NCI-H748 (cell line): Measurements from ENCODE around the gene OR6C68.
"Not testable (repeated sequence)": the region's sequence is repeated elsewhere in the genome, so short reads cannot be mapped to it uniquely, and the experiment has no call there.

Source experiments
- DNase-seq: peaks from one replicate; lab custom pipeline; 2025; ENCODE audit not compliant: unreplicated experiment; lab: John Stamatoyannopoulos, UW

OR6C68 gene

DNA sequence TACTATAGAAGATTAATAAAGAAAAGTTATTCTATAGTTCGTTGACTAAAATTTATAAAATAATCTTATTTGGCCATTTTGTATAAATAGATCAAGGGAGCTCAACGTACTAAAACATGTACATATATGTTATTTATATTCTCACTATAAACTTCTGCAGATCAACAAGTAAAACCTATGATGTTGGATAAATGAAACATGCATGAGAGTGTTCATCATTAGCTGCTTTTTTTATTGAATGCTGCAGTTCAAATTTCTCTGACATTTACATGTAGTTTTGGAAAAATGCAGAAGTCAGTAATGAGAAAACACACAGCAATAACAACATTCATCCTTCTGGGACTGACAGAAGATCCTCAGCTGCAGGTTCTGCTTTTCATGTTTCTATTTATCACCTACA is at the start of gene OR6C68:
OR6C68 (plus strand) TSS at position 301 of the 400 bp plus-strand sequence; CDS start at position 301, 0 bp downstream.
- no peak for DNase-seq

DNA sequence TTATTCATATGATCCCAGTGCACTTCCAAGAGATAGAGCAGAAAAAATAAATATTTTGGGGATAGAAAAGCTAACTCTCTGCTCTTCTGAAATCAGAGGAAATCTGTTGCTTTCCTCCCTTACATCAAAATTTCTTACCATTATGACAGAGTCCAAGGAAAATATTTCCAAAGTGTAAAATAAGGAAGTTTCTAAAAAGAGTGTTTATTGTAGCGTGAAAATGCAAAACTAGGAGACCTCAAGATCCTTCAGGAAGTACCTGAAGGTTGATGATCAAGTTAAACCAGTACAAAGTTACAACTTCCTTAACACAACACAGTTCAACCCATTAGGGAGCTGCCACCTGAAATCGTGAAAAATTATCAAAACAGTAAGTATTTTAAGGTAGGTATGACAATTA is 48.4 kb upstream of the OR6C68 start, which contains the start of gene OR6C2:
OR6C2 (plus strand) TSS at position 301 of the 400 bp plus-strand sequence. CDS start 8,138 bp downstream, outside the sequence.
- no peak for DNase-seq

GRCh38 chr12:55445357-55445756 is 46.8 kb upstream of the OR6C68 start:
- no peak for DNase-seq

GRCh38 chr12:55446326-55446725 is 45.9 kb upstream of the OR6C68 start:
- no peak for DNase-seq

DNA sequence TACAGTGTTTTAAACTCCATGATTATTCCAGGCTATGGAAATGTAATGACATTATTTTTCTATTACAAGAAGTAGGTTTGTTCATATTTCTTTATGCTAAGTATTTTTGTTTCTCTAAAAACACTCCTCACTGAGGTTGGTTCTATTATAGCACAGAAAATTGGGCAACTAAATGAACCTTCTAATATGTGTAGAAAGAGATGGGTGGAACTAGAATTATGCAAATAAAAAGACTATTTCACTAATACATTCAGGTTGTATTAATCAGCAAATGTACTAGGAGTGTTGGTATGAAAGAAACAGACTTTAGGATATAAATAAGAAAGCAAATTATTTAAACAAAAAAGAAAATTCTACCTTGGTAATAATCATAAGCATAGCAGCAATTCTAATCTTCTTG is 43.4 kb upstream of the OR6C68 start:
- DNase-seq = no peak

DNA sequence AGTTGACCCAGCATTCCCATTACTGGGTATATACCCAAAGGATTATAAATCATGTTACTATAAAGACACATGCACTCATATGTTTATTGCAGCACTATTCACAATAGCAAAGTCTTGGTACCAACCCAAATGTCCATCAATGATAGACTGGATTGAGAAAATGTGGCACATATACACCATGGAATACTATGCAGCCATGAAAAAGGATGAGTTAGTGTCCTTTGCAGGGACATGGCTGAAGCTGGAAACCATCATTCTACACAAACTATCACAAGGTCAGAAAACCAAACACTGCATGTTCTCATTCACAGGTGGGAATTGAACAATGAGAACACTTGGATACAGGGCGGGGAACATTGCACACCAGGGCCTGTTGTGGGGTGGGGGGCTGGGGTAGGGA is 27.3 kb upstream of the OR6C68 start:
- DNase-seq = not testable (repeated sequence)

DNA sequence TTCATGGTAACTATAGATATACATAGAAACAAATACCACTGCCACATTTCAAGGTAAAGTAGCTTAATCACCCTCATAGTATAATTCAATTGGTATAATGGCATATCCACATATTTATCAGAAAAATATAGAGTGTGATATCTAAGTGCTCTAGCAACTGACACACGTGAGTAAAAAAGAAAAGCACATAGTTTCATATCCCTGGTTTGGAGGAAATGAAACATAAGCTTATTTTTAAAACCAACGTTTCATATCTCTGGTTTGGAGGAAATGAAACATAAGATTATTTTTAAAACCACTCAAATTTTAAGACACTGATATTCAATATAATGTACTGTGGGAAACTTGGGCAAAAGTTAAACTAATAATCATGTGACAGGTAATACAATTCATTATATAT is 24.3 kb upstream of the OR6C68 start:
- DNase-seq = no peak

GRCh38 chr12:55469291-55469690 is 22.9 kb upstream of the OR6C68 start:
- no peak for DNase-seq

- DNase-seq = no peak
Measured at GRCh38 chr12:55470088-55470829, 21.9 kb upstream of the OR6C68 start, which contains the start of gene OR6C70. TSS of gene OR6C70 (minus strand) at chr12:55470138. CDS start at chr12:55470138, 0 bp downstream.

- DNase-seq = no peak
Measured at GRCh38 chr12:55472264-55472663, 19.9 kb upstream of the OR6C68 start.

DNA sequence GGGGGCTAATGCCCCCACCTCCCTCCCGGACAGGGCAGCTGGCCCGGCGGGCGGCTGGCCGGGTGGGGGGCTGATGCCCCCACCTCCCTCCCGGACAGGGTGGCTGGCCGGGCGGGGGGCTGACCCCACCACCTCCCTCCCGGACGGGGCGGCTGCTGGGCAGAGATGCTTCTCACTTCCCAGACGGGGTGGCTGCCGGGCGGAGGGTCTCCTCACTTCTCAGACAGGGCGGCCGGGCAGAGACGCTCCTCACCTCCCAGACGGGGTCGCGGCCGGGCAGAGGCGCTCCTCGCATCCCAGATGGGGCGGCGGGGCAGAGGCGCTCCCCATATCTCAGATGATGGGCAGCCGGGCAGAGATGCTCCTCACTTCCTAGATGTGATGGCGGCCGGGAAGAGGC is 13.0 kb upstream of the OR6C68 start:
- DNase-seq = not testable (repeated sequence)

DNA sequence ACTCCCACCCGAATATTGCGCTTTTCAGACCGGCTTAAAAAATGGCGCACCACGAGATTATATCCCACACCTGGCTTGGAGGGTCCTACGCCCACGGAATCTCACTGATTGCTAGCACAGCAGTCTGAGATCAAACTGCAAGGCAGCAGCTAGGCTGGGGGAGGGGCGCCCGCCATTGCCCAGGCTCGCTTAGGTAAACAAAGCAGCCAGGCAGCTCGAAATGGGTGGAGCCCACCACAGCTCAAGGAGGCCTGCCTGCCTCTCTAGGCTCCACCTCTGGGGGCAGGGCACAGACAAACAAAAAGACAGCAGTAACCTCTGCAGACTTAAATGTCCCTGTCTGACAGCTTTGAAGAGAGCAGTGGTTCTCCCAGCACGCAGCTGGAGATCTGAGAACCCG is 7.9 kb upstream of the OR6C68 start:
- not testable (repeated sequence) for DNase-seq

GRCh38 chr12:55495490-55495889 is 3.3 kb downstream of the OR6C68 start:
- DNase-seq = no peak

GRCh38 chr12:55499231-55499630 is 7.1 kb downstream of the OR6C68 start:
- DNase-seq = no peak

- no peak for DNase-seq
Measured at GRCh38 chr12:55499810-55500252, 7.7 kb downstream of the OR6C68 start.

GRCh38 chr12:55501601-55502000 is 9.4 kb downstream of the OR6C68 start:
- DNase-seq = no peak

DNA sequence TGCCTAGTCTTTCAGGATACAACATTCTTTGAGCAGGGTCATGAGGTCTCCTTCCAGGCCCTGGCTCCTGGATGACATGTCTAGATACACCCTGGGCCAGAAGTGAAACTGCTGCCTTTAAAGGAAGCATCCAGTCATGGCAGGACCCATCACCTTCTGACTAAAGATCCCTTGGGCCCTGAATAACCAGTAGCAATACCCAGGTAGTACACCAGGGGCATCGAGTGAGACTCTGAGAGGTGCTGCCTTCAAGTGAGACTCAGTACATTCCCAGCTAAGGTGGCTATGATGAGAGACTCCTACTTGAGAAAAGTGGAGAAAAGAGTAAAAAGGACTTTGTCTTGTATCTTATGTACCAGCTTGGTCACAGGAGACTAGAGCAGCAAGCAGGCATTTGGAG is 23.5 kb downstream of the OR6C68 start:
- DNase-seq = no peak

- DNase-seq = no peak
Measured at GRCh38 chr12:55516391-55516790, 24.2 kb downstream of the OR6C68 start.
